SH-SY5Y (cell line): ENCODE results near the gene ARHGAP8.

Experiments used
- GATA2 ChIP-seq: IDR thresholded peaks from 2 replicates; pipeline ENCODE4 v1.6.1; 2011; ENCODE audit warnings: mild to moderate bottlenecking, low read depth, low read length
- GATA3 ChIP-seq: IDR thresholded peaks from 2 replicates; pipeline ENCODE4 v1.6.1; 2011; ENCODE audit warnings: low read depth, mild to moderate bottlenecking, low read length, moderate library complexity

DNA sequence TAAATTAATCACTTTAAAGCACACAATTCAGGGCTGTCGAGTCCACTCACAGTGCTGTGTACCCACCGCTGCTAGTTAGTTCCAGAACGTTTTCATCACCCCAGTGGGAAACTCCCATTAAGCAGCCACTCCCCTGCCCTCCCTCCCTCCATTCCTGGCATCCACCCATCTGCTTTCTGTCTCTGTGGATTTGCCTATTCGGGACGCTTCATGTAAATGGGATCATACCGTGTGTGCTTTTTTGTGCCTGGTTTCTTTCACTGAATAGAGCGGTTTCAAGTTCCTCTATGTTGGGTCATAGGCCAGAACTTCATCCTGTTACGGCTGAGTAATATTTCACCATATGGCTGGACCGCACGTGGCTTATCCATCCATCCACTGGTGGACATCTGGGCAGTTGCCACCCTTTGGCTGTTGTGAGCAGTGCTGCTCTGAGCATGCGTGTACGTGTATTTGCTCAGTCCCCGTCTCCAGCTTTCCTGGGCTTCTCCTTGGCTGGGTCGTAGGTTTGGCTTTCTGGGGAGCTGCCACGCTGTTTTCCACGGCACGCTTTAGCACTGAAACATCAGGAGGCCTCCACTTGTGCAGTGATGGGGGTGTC, 30.1 kb downstream of the ARHGAP8 start:
- no peak for TF ChIP-seq GATA2
- TF ChIP-seq GATA3, result no peak
